IMR-90 (cell line): ENCODE measurements around the gene TACC2. TPM values are rescaled to one million over a fixed set of nuclear protein-coding genes. Genes with fewer than 3 reads are reported as not detected.

Experiments
- ATAC-seq: fragments of 200-7000 bp; cut with Tn5 transposase; 2 replicates; pipeline ENCODE4 v1.9.1; 2020; ENCODE audit warnings: low read depth, mild to moderate bottlenecking, moderate library complexity
- BruUV-seq: library from RNA; stranded (reverse); fragments of 400-500 nt; replicated peaks from 2 replicates; lab custom pipeline; 2021; lab: Mats Ljungman, UMichigan
- CTCF ChIA-PET: fragments of 300-600 bp; formaldehyde crosslinking; extraction: SDS; loops from one replicate; lab custom pipeline; 2021; ENCODE audit warnings: antibody characterized with exemption; lab: Yijun Ruan, JAX
- POLR2A ChIA-PET: fragments of 300-600 bp; sonication (Branson Sonifier 250); formaldehyde crosslinking; loops from one replicate; lab custom pipeline; 2022; ENCODE audit warnings: antibody characterized with exemption; ENCODE audit not compliant: unreplicated experiment; lab: Charles Lee
- DNase-seq: peaks from one replicate; pipeline ENCODE4 v3.0.0; 2013
- H2AFZ ChIP-seq: replicated peaks from 2 replicates; pipeline ENCODE3; 2013; ENCODE audit warnings: low read length, mild to moderate bottlenecking; ENCODE audit not compliant: poor library complexity
- H2AK5ac ChIP-seq: 2 replicates; pipeline ENCODE4 v1.6.1; 2013; ENCODE audit warnings: low read depth, low read length, inconsistent platforms
- H2AK9ac ChIP-seq: replicated peaks from 2 replicates; pipeline ENCODE3; 2013; ENCODE audit warnings: mild to moderate bottlenecking, low read depth, low read length, moderate library complexity; ENCODE audit not compliant: poor library complexity
- H2BK120ac ChIP-seq: 2 replicates; pipeline ENCODE4 v1.6.1; 2013; ENCODE audit warnings: low read depth, low read length, inconsistent platforms
- H2BK15ac ChIP-seq: 3 replicates; pipeline ENCODE4 v1.6.1; 2013; ENCODE audit warnings: low read depth, low read length, inconsistent platforms
- H2BK20ac ChIP-seq: 2 replicates; pipeline ENCODE4 v1.6.1; 2013; ENCODE audit warnings: low read depth, mild to moderate bottlenecking, inconsistent platforms, low read length, moderate library complexity
- H2BK5ac ChIP-seq: 2 replicates; pipeline ENCODE4 v1.6.1; 2013; ENCODE audit warnings: mild to moderate bottlenecking, low read depth, low read length, inconsistent platforms; ENCODE audit not compliant: poor library complexity, severe bottlenecking
- H3K14ac ChIP-seq: replicated peaks from 2 replicates; pipeline ENCODE4 v1.6.1; 2013; ENCODE audit warnings: low read depth, low read length, inconsistent platforms
- H3K18ac ChIP-seq: 2 replicates; pipeline ENCODE4 v1.6.1; 2013; ENCODE audit warnings: low read depth, low read length, control low read depth
- H3K23ac ChIP-seq: 2 replicates; pipeline ENCODE4 v1.6.1; 2013; ENCODE audit warnings: low read depth, low read length, inconsistent platforms
- H3K27ac ChIP-seq: 2 replicates; pipeline ENCODE4 v1.5.1; 2013; ENCODE audit warnings: mild to moderate bottlenecking, control low read depth, low read length; ENCODE audit not compliant: insufficient read depth
- H3K27me3 ChIP-seq: 2 replicates; pipeline ENCODE4 v1.6.1; 2013; ENCODE audit warnings: low read length; ENCODE audit not compliant: control insufficient read depth, insufficient read depth
- H3K36me3 ChIP-seq: 2 replicates; pipeline ENCODE4 v1.6.1; 2013; ENCODE audit warnings: low read length, mixed read lengths; ENCODE audit not compliant: control insufficient read depth, insufficient read depth
- H3K4ac ChIP-seq: 2 replicates; pipeline ENCODE4 v1.6.1; 2013; ENCODE audit warnings: low read depth, low read length, inconsistent platforms
- H3K4me1 ChIP-seq: 2 replicates; pipeline ENCODE4 v1.6.1; 2013; ENCODE audit warnings: low read length, mixed read lengths; ENCODE audit not compliant: control insufficient read depth, insufficient read depth
- H3K4me2 ChIP-seq: 2 replicates; pipeline ENCODE4 v1.6.1; 2013; ENCODE audit warnings: low read depth, mild to moderate bottlenecking, control low read depth, low read length, moderate library complexity
- H3K4me3 ChIP-seq: 2 replicates; pipeline ENCODE4 v1.5.1; 2013; ENCODE audit warnings: low read depth, mild to moderate bottlenecking, control low read depth, low read length, moderate library complexity; ENCODE audit not compliant: insufficient read depth
- H3K56ac ChIP-seq: 2 replicates; pipeline ENCODE4 v1.6.1; 2013; ENCODE audit warnings: low read length, inconsistent platforms; ENCODE audit not compliant: insufficient read depth; ENCODE audit errors: extremely low read depth
- H3K79me1 ChIP-seq, 2 experiments: 2 replicates each; pipeline ENCODE4 v1.6.1; 2013; ENCODE audit warnings: low read length in 2 of 2, inconsistent platforms in 1 of 2, low read depth in 1 of 2
- H3K9ac ChIP-seq: 2 replicates; pipeline ENCODE4 v1.6.1; 2013; ENCODE audit warnings: low read depth, low read length, control low read depth
- H3K9me1 ChIP-seq: 2 replicates; pipeline ENCODE4 v1.6.1; 2013; ENCODE audit warnings: low read length, inconsistent platforms; ENCODE audit not compliant: insufficient read depth
- H3K9me3 ChIP-seq: 2 replicates; pipeline ENCODE4 v1.6.1; 2013; ENCODE audit warnings: low read length; ENCODE audit not compliant: control insufficient read depth, insufficient read depth
- H4K20me1 ChIP-seq: 2 replicates; pipeline ENCODE4 v1.6.1; 2013; ENCODE audit warnings: low read length, inconsistent platforms; ENCODE audit not compliant: insufficient read depth
- H4K5ac ChIP-seq: 2 replicates; pipeline ENCODE4 v1.6.1; 2013; ENCODE audit warnings: mild to moderate bottlenecking, low read depth, low read length, control low read depth
- H4K8ac ChIP-seq, 2 experiments: 2 replicates each; pipeline ENCODE4 v1.6.1; 2013; ENCODE audit warnings: low read depth in 2 of 2, low read length in 2 of 2, control low read depth in 1 of 2, inconsistent platforms in 1 of 2
- H4K91ac ChIP-seq: 2 replicates; pipeline ENCODE4 v1.6.1; 2013; ENCODE audit warnings: low read depth, low read length, inconsistent platforms; ENCODE audit not compliant: insufficient read depth
- BHLHE40 ChIP-seq: fragments of 150-350 bp; IDR thresholded peaks from 2 replicates; pipeline ENCODE4 v1.6.1; 2016; ENCODE audit warnings: mild to moderate bottlenecking, low read depth, low read length
- CHD1 ChIP-seq: IDR thresholded peaks from 2 replicates; pipeline ENCODE4 v1.6.1; 2012; ENCODE audit warnings: low read depth, low read length, improper control_type of control experiment
- ELK1 ChIP-seq: fragments of 150-350 bp; IDR thresholded peaks from 2 replicates; pipeline ENCODE4 v1.6.1; 2016; ENCODE audit warnings: low read depth, mild to moderate bottlenecking, low read length, moderate library complexity, borderline replicate concordance
- MAFK ChIP-seq: IDR thresholded peaks from 2 replicates; pipeline ENCODE4 v1.6.1; 2012; ENCODE audit warnings: low read depth, low read length, improper control_type of control experiment
- MAZ ChIP-seq: IDR thresholded peaks from 2 replicates; pipeline ENCODE4 v1.6.1; 2012; ENCODE audit warnings: low read depth, mild to moderate bottlenecking, low read length, improper control_type of control experiment, moderate library complexity, borderline replicate concordance
- MXI1 ChIP-seq: IDR thresholded peaks from 2 replicates; pipeline ENCODE4 v1.6.1; 2012; ENCODE audit warnings: low read depth, mild to moderate bottlenecking, low read length, moderate library complexity, borderline replicate concordance
- NFE2L2 ChIP-seq: fragments of 150-350 bp; IDR thresholded peaks from 2 replicates; pipeline ENCODE4 v1.6.1; 2016; ENCODE audit warnings: low read depth, mild to moderate bottlenecking, low read length
- POLR2A ChIP-seq: IDR thresholded peaks from 2 replicates; pipeline ENCODE4 v1.6.1; 2012; ENCODE audit warnings: mild to moderate bottlenecking, low read depth, low read length
- SMC3 ChIP-seq: fragments of 150-350 bp; IDR thresholded peaks from 2 replicates; pipeline ENCODE4 v1.6.1; 2016; ENCODE audit warnings: low read depth, mild to moderate bottlenecking, antibody characterized with exemption, low read length, moderate library complexity
- USF2 ChIP-seq: fragments of 150-350 bp; IDR thresholded peaks from 2 replicates; pipeline ENCODE4 v1.6.1; 2017; ENCODE audit warnings: mild to moderate bottlenecking, antibody characterized with exemption, low read length, low read depth
- WGBS, 2 experiments: methylation state at CpG; one replicate each; pipeline versions ENCODE4 v1.1.5 to v1.1.7; 2013; ENCODE audit warnings: missing lambda C conversion rate in 2 of 2; ENCODE audit not compliant: insufficient read length in 1 of 2; ENCODE audit errors: extremely low coverage in 2 of 2; 5-methylcytosine and 5-hydroxymethylcytosine counted together
- dilution Hi-C: fragments of 300-500 bp; cut with HindIII; formaldehyde crosslinking; loops from one replicate; pipeline ENCODE4 v1.14.3; 2018; ENCODE audit warnings: low sequenced_read_pairs; ENCODE audit not compliant: unreplicated experiment
- in situ Hi-C: fragments of 300-500 bp; cut with MboI; formaldehyde crosslinking; loops from 3 replicates; pipeline ENCODE4 v1.14.3; 2019; ENCODE audit warnings: low sequenced_read_pairs, inconsistent platforms, mixed read lengths
- intact Hi-C: fragments of 100-400 bp; cut with micrococcal nuclease; formaldehyde crosslinking; loops from 2 replicates; pipeline ENCODE4 v1.10.0; 2022
- polyA plus RNA-seq, 3 experiments: library from polyadenylated mRNA; depleted of rRNA; stranded (reverse); fragments of >200 nt; gene quantifications; 2 replicates each; pipeline ENCODE4 v1.2.3, GENCODE V29; 2012; ENCODE audit warnings: low replicate concordance in 1 of 3
- total RNA-seq: library from RNA; depleted of rRNA; stranded (reverse); fragments of >200 nt; gene quantifications from 2 replicates; pipeline ENCODE4 v1.2.3, GENCODE V29; 2012

The TACC2 gene
- total and polyA plus RNA-seq, 2 of the 4 experiments (the other 2 are of a cell fraction), result 2.9 to 15.4 TPM

GRCh38 chr10:122299423-122300075 lies 310.6 kb downstream of the TACC2 start:
- H3K4ac ChIP-seq, result no peak overlapping the region
- no peaks in the 10 kb centered on the region for H3K79me1 ChIP-seq
- no peak overlapping the region for H3K4me3 ChIP-seq
- H2BK15ac ChIP-seq, result no peak overlapping the region
- no peak overlapping the region for H3K9ac ChIP-seq
- no TSS peak for BruUV-seq
- 85% methylated on average over 6 of the region's 14 CpGs; no CpG with 5 or more reads in 1 of the 2 experiments for WGBS, 2 experiments
- no peaks in the 10 kb centered on the region for H3K9me3 ChIP-seq
- H3K27me3 ChIP-seq, result peaks cover 15% of the 10 kb centered on the region; the same call in 1 of the 2 replicates
- H4K91ac ChIP-seq, result no peak overlapping the region
- intact Hi-C loops, result loop anchor here (5.0 kb wide), 1 partner anchor 73 kb away; the partner anchor contains the start of gene PLEKHA1
- H2AK5ac ChIP-seq, result no peak overlapping the region
- no peak overlapping the region for H2AK9ac ChIP-seq
- in situ Hi-C loops, result loop anchor here (5.0 kb wide), 2 partner anchors 133 to 268 kb away; no protein-coding TSS in a partner anchor
- dilution Hi-C loops, result no loop called here
- H2BK5ac ChIP-seq, result no peak overlapping the region
- H3K18ac ChIP-seq, result no peak overlapping the region
- peaks cover 5% of the 10 kb centered on the region for H3K4me1 ChIP-seq
- no peak overlapping the region for H4K5ac ChIP-seq
- DNase-seq, result no peak
- H3K9me1 ChIP-seq, result no peaks in the 10 kb centered on the region
- H4K8ac ChIP-seq, result no peak overlapping the region
- H4K20me1 ChIP-seq, result no peaks in the 10 kb centered on the region
- no peak overlapping the region for H3K14ac ChIP-seq
- H3K36me3 ChIP-seq, result no peaks in the 10 kb centered on the region
- ATAC-seq, result no peak
- no peak overlapping the region for H3K23ac ChIP-seq
- ChIA-PET POLR2A (no interaction called here), CTCF (interaction anchor here (0.6 to 2.5 kb wide), 15 partner anchors 8 to 266 kb away, joined by 3 to 18 read pairs (median 4); partner anchors contain the start of gene DMBT1)
- H3K4me2 ChIP-seq, result no peak overlapping the region
- no peak overlapping the region for H3K56ac ChIP-seq
- no peak overlapping the region for H3K27ac ChIP-seq
- no peak overlapping the region for H2BK20ac ChIP-seq
- TF ChIP-seq ELK1, result no peak
- TF ChIP-seq USF2, result no peak
- TF ChIP-seq MAFK, result no peak
- no peak for TF ChIP-seq POLR2A
- no peak for TF ChIP-seq BHLHE40
- TF ChIP-seq SMC3, result no peak
- TF ChIP-seq NFE2L2, result no peak
- no peak for TF ChIP-seq CHD1
- no peak for TF ChIP-seq MAZ
- no peak for TF ChIP-seq MXI1
- no peak overlapping the region for H2AFZ ChIP-seq
- no peak overlapping the region for H2BK120ac ChIP-seq
